GM13977 (cell line): ENCODE data around the gene AGAP1.

Source experiments
- DNase-seq: peaks from one replicate; pipeline ENCODE4 v3.0.0; 2012; ENCODE audit warnings: low spot score
- in situ Hi-C: fragments of 300-500 bp; cut with MboI; formaldehyde crosslinking; loops from one replicate; pipeline ENCODE4 v1.12.0; 2022; ENCODE audit warnings: low sequenced_read_pairs, low pct_unique_long_range_greater_than_20kb, mixed read lengths, inconsistent platforms; ENCODE audit not compliant: unreplicated experiment
- TF ChIP-seq, protein P1 (sequence below): IDR thresholded peaks from 2 replicates; pipeline ENCODE4 v1.5.1; 2012; ENCODE audit warnings: mild to moderate bottlenecking, control low read depth; ENCODE audit not compliant: insufficient read depth; ENCODE audit errors: extremely low read depth, missing control alignments

The AGAP1 gene

DNA sequence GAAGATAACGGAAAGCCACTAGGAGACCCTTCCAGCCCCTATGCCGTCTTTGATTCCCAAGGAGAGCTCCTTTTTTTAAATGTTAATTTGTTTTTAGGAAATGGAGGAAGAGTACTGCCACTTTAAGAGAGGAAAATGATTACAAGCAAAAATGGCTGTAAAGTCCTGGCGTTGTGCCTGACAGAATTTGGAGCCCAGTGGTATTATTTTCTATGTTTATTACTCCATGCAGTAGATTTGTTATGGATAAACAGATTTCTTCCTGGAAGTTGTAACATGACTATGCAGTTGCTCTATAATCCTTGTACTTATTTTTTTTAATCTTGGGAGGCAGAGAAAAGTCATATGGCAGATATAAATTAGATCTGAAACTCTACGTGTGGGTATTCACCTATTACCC is 533.0 kb downstream of the AGAP1 start:
- DNase-seq = no peak
- in situ Hi-C loops = no loop called here

DNA sequence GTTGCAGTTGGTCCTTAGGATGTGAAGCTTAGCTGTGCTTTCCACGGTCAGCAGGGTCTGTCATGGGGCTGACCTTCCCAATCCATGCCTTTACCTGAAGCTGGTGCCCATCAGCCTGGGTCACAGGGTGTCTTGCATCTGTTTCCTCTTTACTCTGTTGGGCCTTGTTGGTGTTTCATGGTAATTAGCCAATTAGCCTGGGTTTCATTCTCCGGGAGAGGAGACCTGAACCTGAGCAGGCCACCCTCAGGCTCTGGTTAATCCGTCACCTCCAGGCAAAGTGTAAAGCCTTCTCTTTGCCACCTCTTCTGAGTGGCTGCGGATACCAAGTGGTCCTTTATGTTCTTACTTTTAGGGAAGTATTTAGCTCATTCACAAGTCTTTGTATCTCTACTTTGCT is 534.2 kb downstream of the AGAP1 start:
- TF ChIP-seq, protein P1, sequence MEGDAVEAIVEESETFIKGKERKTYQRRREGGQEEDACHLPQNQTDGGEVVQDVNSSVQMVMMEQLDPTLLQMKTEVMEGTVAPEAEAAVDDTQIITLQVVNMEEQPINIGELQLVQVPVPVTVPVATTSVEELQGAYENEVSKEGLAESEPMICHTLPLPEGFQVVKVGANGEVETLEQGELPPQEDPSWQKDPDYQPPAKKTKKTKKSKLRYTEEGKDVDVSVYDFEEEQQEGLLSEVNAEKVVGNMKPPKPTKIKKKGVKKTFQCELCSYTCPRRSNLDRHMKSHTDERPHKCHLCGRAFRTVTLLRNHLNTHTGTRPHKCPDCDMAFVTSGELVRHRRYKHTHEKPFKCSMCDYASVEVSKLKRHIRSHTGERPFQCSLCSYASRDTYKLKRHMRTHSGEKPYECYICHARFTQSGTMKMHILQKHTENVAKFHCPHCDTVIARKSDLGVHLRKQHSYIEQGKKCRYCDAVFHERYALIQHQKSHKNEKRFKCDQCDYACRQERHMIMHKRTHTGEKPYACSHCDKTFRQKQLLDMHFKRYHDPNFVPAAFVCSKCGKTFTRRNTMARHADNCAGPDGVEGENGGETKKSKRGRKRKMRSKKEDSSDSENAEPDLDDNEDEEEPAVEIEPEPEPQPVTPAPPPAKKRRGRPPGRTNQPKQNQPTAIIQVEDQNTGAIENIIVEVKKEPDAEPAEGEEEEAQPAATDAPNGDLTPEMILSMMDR = no peak
- DNase-seq = no peak
- in situ Hi-C loops = no loop called here

More for the DNA sequence above, 533.0 kb downstream of the AGAP1 start:
- TF ChIP-seq, protein P1 = no peak

DNA sequence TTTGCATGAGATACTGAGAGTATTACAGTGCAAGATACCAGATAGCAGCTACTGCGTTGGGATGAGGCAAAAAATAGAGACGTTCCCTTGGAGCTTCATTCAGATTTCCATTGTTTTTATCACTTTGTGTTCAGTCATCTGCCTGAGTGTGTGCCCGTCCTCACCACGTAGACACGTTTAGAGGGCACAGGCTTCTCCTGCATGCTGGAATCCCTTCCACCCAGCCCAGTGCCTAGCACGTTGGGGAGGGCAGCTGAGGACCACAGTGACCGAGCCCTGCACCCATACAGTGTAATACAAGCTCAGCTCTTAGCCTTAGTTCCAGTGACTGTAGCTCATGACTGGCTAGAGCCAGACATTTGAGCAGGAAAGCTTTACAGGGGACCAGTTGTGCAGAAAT is 539.6 kb downstream of the AGAP1 start:
- DNase-seq = no peak
- TF ChIP-seq, protein P1 = no peak
- in situ Hi-C loops = no loop called here

DNA sequence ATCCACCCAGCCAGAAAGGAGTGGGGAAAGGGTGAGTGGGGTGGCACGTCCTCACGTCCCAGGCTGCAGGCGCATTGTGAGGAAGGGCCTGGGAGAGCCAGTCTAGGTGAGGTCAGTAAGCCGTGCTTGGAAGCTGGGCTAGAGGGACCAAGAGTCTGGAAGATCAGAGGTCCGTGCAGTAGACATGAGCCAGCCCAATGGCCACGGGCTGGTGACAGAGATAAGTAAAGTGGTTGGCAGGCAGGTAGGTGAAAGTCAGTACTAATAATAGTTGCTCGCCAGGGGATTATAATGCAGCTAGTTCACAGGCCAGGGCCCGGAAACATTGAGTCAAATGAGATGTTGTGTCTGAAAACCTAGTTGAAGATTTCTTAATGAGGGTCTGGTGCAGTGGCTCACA is 541.1 kb downstream of the AGAP1 start:
- no peak for DNase-seq
- TF ChIP-seq, protein P1 = no peak
- in situ Hi-C loops = no loop called here

DNA sequence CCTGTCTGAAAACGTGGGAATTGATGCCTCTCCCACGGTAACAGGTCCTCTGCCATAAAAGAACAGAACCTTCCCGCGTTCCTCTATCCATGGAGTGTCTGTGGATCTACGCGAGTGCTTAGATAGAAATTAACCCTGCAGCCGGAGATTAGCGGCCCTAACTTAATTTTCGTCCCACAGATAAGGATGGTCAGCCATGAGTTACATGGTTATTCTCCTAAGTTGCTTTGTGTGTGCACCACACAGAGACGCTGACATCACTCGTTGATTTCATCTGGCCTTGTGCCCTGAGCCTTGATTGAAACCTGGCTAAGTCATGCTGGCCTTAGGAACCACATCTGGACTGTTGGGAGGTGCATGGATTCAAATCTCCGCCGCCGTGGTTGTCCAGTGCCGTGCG is 542.2 kb downstream of the AGAP1 start:
- in situ Hi-C loops = no loop called here
- DNase-seq = no peak
- TF ChIP-seq, protein P1 = no peak

DNA sequence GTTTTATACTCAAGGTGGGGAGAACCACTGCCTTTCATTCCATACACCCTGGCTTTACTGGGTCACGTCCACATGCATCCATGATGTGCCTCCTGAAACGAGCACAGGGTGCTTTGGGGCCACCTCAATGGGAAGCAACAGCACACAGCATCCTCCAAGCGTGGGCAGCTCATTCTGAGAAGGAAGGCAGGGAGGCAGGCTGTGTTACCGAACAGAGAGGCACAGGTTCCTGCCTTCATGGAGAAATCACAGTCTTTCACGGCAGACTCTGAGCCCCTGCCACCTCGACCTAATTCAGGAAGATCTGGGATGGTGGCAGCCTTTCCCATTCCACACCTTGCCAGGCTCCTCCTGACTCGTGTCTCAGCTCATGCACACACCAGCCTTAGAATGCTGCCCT is 544.3 kb downstream of the AGAP1 start:
- TF ChIP-seq, protein P1 = no peak
- in situ Hi-C loops = no loop called here
- no peak for DNase-seq
